Activated CD8-positive, alpha-beta memory T cell treated with anti-CD3 and anti-CD28 coated beads for 36 hours (primary cell): ENCODE results near the gene C1QL2. TPM values are rescaled to one million over a fixed set of nuclear protein-coding genes. Genes with fewer than 3 reads are reported as not detected.

Source experiments
- CTCF ChIA-PET: fragments of 350-600 bp; sonication (Branson Sonifier 250); formaldehyde crosslinking; loops from one replicate; lab custom pipeline; 2021; ENCODE audit warnings: antibody characterized with exemption; lab: Charles Lee
- POLR2A ChIA-PET: fragments of 350-600 bp; sonication (Branson Sonifier 250); formaldehyde crosslinking; loops from one replicate; lab custom pipeline; 2021; ENCODE audit warnings: antibody characterized with exemption; lab: Charles Lee
- total RNA-seq, 2 experiments: library from RNA; stranded (reverse); gene quantifications; one replicate each; pipeline ENCODE4 v1.2.3, GENCODE V29; 2021

Gene C1QL2
- total RNA-seq, result not detected

- ChIA-PET CTCF (interaction anchor here (0.7 kb wide), 1 partner anchor 1227 kb away, joined by 6 read pairs; no protein-coding TSS in a partner anchor), POLR2A (no interaction called here)
Measured at GRCh38 chr2:119158563-119159347, at the start of gene C1QL2. C1QL2 (minus strand) TSS chr2:119158751; CDS start chr2:119158269, 482 bp downstream.

- POLR2A ChIA-PET, result no interaction called here
- CTCF ChIA-PET, result no interaction called here
Measured at GRCh38 chr2:119207447-119207846, 48.9 kb upstream of the C1QL2 start.

- ChIA-PET POLR2A (no interaction called here), CTCF (no interaction called here)
Measured at GRCh38 chr2:119206201-119206600, 47.6 kb upstream of the C1QL2 start.

- POLR2A ChIA-PET, result interaction anchor here (0.5 kb wide), 1 partner anchor 13 kb away, joined by 3 read pairs; no protein-coding TSS in a partner anchor
- CTCF ChIA-PET, result no interaction called here
Measured at GRCh38 chr2:119205001-119205706, 46.6 kb upstream of the C1QL2 start.

- ChIA-PET POLR2A (no interaction called here), CTCF (no interaction called here)
Measured at GRCh38 chr2:119204525-119204924, 46.0 kb upstream of the C1QL2 start.

- CTCF ChIA-PET, result interaction anchor here (0.5 kb wide), 1 partner anchor 1484 kb away, joined by 3 read pairs; no protein-coding TSS in a partner anchor
- POLR2A ChIA-PET, result no interaction called here
Measured at GRCh38 chr2:119202610-119203310, 44.2 kb upstream of the C1QL2 start.

- ChIA-PET POLR2A (no interaction called here), CTCF (no interaction called here)
Measured at GRCh38 chr2:119201815-119202214, 43.3 kb upstream of the C1QL2 start.

- CTCF ChIA-PET, result interaction anchor here (0.6 kb wide), 1 partner anchor 13 kb away, joined by 4 read pairs; no protein-coding TSS in a partner anchor
- POLR2A ChIA-PET, result no interaction called here
Measured at GRCh38 chr2:119198240-119198840, 39.8 kb upstream of the C1QL2 start.

GRCh38 chr2:119197529-119198239, 39.1 kb upstream of the C1QL2 start:
- ChIA-PET POLR2A (no interaction called here), CTCF (interaction anchor here (0.6 kb wide), 1 partner anchor 13 kb away, joined by 4 read pairs; no protein-coding TSS in a partner anchor)

GRCh38 chr2:119197126-119197405, 38.5 kb upstream of the C1QL2 start:
- ChIA-PET CTCF (no interaction called here), POLR2A (no interaction called here)

GRCh38 chr2:119196301-119197125, 38.0 kb upstream of the C1QL2 start:
- ChIA-PET POLR2A (no interaction called here), CTCF (no interaction called here)

GRCh38 chr2:119195887-119196286, 37.3 kb upstream of the C1QL2 start:
- CTCF ChIA-PET, result no interaction called here
- POLR2A ChIA-PET, result no interaction called here

- ChIA-PET CTCF (no interaction called here), POLR2A (no interaction called here)
Measured at GRCh38 chr2:119195001-119195400, 36.5 kb upstream of the C1QL2 start.

- ChIA-PET CTCF (no interaction called here), POLR2A (interaction anchor here (0.7 kb wide), 2 partner anchors 12 to 33 kb away, joined by 3 read pairs; no protein-coding TSS in a partner anchor)
Measured at GRCh38 chr2:119192893-119193292, 34.3 kb upstream of the C1QL2 start.

GRCh38 chr2:119190321-119191111, 32.0 kb upstream of the C1QL2 start:
- ChIA-PET CTCF (no interaction called here), POLR2A (no interaction called here)

- ChIA-PET POLR2A (no interaction called here), CTCF (no interaction called here)
Measured at GRCh38 chr2:119184512-119184911, 26.0 kb upstream of the C1QL2 start.

- CTCF ChIA-PET, result no interaction called here
- POLR2A ChIA-PET, result no interaction called here
Measured at GRCh38 chr2:119181791-119182445, 23.4 kb upstream of the C1QL2 start.
